Liver (tissue), 9 donors: Measurements from ENCODE around the gene IL17RB. TPM values are rescaled to one million over a fixed set of nuclear protein-coding genes. Genes with fewer than 3 reads are reported as not detected.

Source experiments
- DNase-seq: peaks from one replicate; pipeline ENCODE4 v3.0.0-alpha.2; 2017; ENCODE audit warnings: low spot score
- H3K27ac ChIP-seq, 2 donors: one replicate each; pipeline ENCODE4 v1.7.0; 2013; ENCODE audit warnings: inconsistent platforms in 2 of 2, low read length in 2 of 2, control low read depth in 1 of 2, low read depth in 1 of 2, mild to moderate bottlenecking in 1 of 2
- H3K27me3 ChIP-seq, 4 donors: one replicate each; pipeline versions ENCODE4 v1.6.1 to v1.7.0; 2013; ENCODE audit warnings: low read length in 3 of 4, inconsistent platforms in 1 of 4, mild to moderate bottlenecking in 1 of 4, moderate library complexity in 1 of 4; ENCODE audit not compliant: control insufficient read depth in 4 of 4, insufficient read depth in 4 of 4
- H3K36me3 ChIP-seq, 4 donors: one replicate each; pipeline versions ENCODE4 v1.6.1 to v1.7.0; 2013; ENCODE audit warnings: low read length in 3 of 4, mild to moderate bottlenecking in 3 of 4, low read depth in 1 of 4, moderate library complexity in 1 of 4; ENCODE audit not compliant: control insufficient read depth in 4 of 4, insufficient read depth in 3 of 4
- H3K4me1 ChIP-seq, 4 donors: one replicate each; pipeline versions ENCODE4 v1.6.1 to v1.7.0; 2013; ENCODE audit warnings: low read length in 3 of 4, mild to moderate bottlenecking in 3 of 4, moderate library complexity in 1 of 4; ENCODE audit not compliant: control insufficient read depth in 4 of 4, insufficient read depth in 4 of 4
- H3K4me3 ChIP-seq, 3 donors: one replicate each; pipeline versions ENCODE4 v1.6.1 to v1.7.0; 2013; ENCODE audit warnings: low read length in 3 of 3, control low read depth in 1 of 3, low read depth in 1 of 3, mild to moderate bottlenecking in 1 of 3
- H3K9ac ChIP-seq, 2 donors: one replicate each; pipeline ENCODE4 v1.7.0; 2013; ENCODE audit warnings: low read length in 2 of 2, mild to moderate bottlenecking in 2 of 2, moderate library complexity in 2 of 2, control low read depth in 1 of 2, low read depth in 1 of 2
- H3K9me3 ChIP-seq, 4 donors: one replicate each; pipeline versions ENCODE4 v1.6.1 to v1.7.0; 2013; ENCODE audit warnings: low read length in 3 of 4; ENCODE audit not compliant: control insufficient read depth in 4 of 4
- ATF3 ChIP-seq: IDR thresholded peaks from 2 replicates; pipeline ENCODE4 v1.6.1; 2016; ENCODE audit warnings: antibody characterized with exemption
- EGR1 ChIP-seq, 2 donors: IDR thresholded peaks; 2 replicates each; pipeline ENCODE4 v1.6.1; 2016 to 2018; ENCODE audit warnings: antibody characterized with exemption in 2 of 2, low read depth in 2 of 2
- FOXA1 ChIP-seq: IDR thresholded peaks from 2 replicates; pipeline ENCODE4 v1.6.1; 2016; ENCODE audit warnings: antibody characterized with exemption
- FOXA2 ChIP-seq: IDR thresholded peaks from 2 replicates; pipeline ENCODE4 v1.6.1; 2016; ENCODE audit warnings: antibody characterized with exemption
- GABPA ChIP-seq, 2 donors: IDR thresholded peaks in 1 of 2; conservative IDR thresholded peaks in 1 of 2; 2 replicates each; pipeline ENCODE4 v1.6.1; 2016; ENCODE audit warnings: antibody characterized with exemption in 2 of 2, mild to moderate bottlenecking in 1 of 2, moderate library complexity in 1 of 2
- HNF4A ChIP-seq, 2 donors: conservative IDR thresholded peaks; 2 replicates each; pipeline ENCODE4 v1.6.1; 2016; ENCODE audit warnings: antibody characterized with exemption in 2 of 2, mild to moderate bottlenecking in 2 of 2
- HNF4G ChIP-seq: IDR thresholded peaks from 2 replicates; pipeline ENCODE4 v1.6.1; 2016; ENCODE audit warnings: antibody characterized with exemption
- NR2F2 ChIP-seq: IDR thresholded peaks from 2 replicates; pipeline ENCODE4 v1.6.1; 2016; ENCODE audit warnings: antibody characterized with exemption
- RAD21 ChIP-seq, 2 donors: IDR thresholded peaks; 2 replicates each; pipeline ENCODE4 v1.6.1; 2016; ENCODE audit warnings: antibody characterized with exemption in 2 of 2, mild to moderate bottlenecking in 2 of 2
- RXRA ChIP-seq, 2 donors: IDR thresholded peaks; 2 replicates each; pipeline ENCODE4 v1.6.1; 2017 to 2018; ENCODE audit warnings: antibody characterized with exemption in 2 of 2, mild to moderate bottlenecking in 1 of 2
- SP1 ChIP-seq: IDR thresholded peaks from 2 replicates; pipeline ENCODE4 v1.6.1; 2018; ENCODE audit warnings: antibody characterized with exemption, mild to moderate bottlenecking
- TAF1 ChIP-seq: conservative IDR thresholded peaks from 2 replicates; pipeline ENCODE4 v1.6.1; 2016; ENCODE audit warnings: antibody characterized with exemption, mild to moderate bottlenecking
- YY1 ChIP-seq: IDR thresholded peaks from 2 replicates; pipeline ENCODE4 v1.6.1; 2016; ENCODE audit warnings: antibody characterized with exemption, mild to moderate bottlenecking
- ZBTB33 ChIP-seq: IDR thresholded peaks from 2 replicates; pipeline ENCODE4 v1.6.1; 2016; ENCODE audit warnings: antibody characterized with exemption
- WGBS: extraction: QIAGEN DNeasy Blood & Tissue Kit; methylation state at CpG from one replicate; pipeline ENCODE4 v1.1.7; 2013; 5-methylcytosine and 5-hydroxymethylcytosine counted together
- polyA plus RNA-seq, 2 donors: library from polyadenylated mRNA; stranded (reverse) in 1 of 2; unstranded in 1 of 2; fragments of 200-250 nt in 1 of 2; fragments of >200 nt in 1 of 2; fragmentation: Nextera tagmentation in 1 of 2; extraction: Ambion mirVana in 1 of 2; gene quantifications; one replicate each; pipeline versions ENCODE4 v1.2.1 to v1.2.3, GENCODE V29; 2013 to 2015
- total RNA-seq, 2 donors: library from RNA; depleted of rRNA; stranded (reverse); fragments of >200 nt; gene quantifications; one replicate each; pipeline ENCODE4 v1.2.3, GENCODE V29; 2014
- TF ChIP-seq, protein P1 (sequence below): IDR thresholded peaks from 2 replicates; pipeline ENCODE4 v1.6.1; 2016; ENCODE audit warnings: antibody characterized with exemption
- TF ChIP-seq, protein P2 (sequence below): IDR thresholded peaks from 2 replicates; pipeline ENCODE4 v1.6.1; 2016; ENCODE audit warnings: antibody characterized with exemption, mild to moderate bottlenecking
- TF ChIP-seq, protein P3 (sequence below): fragments of 150-350 bp; IDR thresholded peaks from 2 replicates; pipeline ENCODE4 v1.5.1; 2017; ENCODE audit warnings: improper control_type of control experiment, low read depth, low read length; ENCODE audit not compliant: missing input control
- donor health status: healthy.
- donor health status: healthy.
- donor health status: healthy.
- donor health status: healthy.
- donor health status: healthy.

Gene IL17RB
- total and polyA plus RNA-seq, 4 donors: 11.8 to 21.6 (median 15.8) TPM

DNA sequence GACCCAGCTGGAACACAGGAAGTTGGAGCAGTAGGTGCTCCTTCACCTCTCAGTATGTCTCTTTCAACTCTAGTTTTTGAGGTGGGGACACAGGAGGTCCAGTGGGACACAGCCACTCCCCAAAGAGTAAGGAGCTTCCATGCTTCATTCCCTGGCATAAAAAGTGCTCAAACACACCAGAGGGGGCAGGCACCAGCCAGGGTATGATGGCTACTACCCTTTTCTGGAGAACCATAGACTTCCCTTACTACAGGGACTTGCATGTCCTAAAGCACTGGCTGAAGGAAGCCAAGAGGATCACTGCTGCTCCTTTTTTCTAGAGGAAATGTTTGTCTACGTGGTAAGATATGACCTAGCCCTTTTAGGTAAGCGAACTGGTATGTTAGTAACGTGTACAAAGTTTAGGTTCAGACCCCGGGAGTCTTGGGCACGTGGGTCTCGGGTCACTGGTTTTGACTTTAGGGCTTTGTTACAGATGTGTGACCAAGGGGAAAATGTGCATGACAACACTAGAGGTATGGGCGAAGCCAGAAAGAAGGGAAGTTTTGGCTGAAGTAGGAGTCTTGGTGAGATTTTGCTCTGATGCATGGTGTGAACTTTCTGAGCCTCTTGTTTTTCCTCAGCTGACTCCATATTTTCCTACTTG lies 11.9 kb downstream of the IL17RB start:
- Histone ChIP-seq H3K4me3 (no peak overlapping the region), H3K9me3 (no peaks in the 10 kb centered on the region), H3K36me3 (peaks cover 4 to 29% (median 15%) of the 10 kb centered on the region in 4 donors), H3K27ac (no peak overlapping the region), H3K27me3 (no peaks in the 10 kb centered on the region), H3K4me1 (peaks cover 0 to 6% (median 3%) of the 10 kb centered on the region in 4 donors), H3K9ac (no peak overlapping the region)
- TF ChIP-seq RAD21 (IDR thresholded peaks at IDR 0.05): no peak
- TF ChIP-seq GABPA (IDR thresholded peaks at IDR 0.05 in 1 of 2, conservative IDR thresholded peaks at IDR 0.05 in 1 of 2): no peak
- TF ChIP-seq ATF3: no peak
- TF ChIP-seq TAF1: no peak
- no peak for TF ChIP-seq EGR1 (IDR thresholded peaks at IDR 0.05; ENCODE audit: low read depth in 2 of 2)
- TF ChIP-seq, protein P1, sequence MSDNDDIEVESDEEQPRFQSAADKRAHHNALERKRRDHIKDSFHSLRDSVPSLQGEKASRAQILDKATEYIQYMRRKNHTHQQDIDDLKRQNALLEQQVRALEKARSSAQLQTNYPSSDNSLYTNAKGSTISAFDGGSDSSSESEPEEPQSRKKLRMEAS: no peak
- TF ChIP-seq, protein P2, sequence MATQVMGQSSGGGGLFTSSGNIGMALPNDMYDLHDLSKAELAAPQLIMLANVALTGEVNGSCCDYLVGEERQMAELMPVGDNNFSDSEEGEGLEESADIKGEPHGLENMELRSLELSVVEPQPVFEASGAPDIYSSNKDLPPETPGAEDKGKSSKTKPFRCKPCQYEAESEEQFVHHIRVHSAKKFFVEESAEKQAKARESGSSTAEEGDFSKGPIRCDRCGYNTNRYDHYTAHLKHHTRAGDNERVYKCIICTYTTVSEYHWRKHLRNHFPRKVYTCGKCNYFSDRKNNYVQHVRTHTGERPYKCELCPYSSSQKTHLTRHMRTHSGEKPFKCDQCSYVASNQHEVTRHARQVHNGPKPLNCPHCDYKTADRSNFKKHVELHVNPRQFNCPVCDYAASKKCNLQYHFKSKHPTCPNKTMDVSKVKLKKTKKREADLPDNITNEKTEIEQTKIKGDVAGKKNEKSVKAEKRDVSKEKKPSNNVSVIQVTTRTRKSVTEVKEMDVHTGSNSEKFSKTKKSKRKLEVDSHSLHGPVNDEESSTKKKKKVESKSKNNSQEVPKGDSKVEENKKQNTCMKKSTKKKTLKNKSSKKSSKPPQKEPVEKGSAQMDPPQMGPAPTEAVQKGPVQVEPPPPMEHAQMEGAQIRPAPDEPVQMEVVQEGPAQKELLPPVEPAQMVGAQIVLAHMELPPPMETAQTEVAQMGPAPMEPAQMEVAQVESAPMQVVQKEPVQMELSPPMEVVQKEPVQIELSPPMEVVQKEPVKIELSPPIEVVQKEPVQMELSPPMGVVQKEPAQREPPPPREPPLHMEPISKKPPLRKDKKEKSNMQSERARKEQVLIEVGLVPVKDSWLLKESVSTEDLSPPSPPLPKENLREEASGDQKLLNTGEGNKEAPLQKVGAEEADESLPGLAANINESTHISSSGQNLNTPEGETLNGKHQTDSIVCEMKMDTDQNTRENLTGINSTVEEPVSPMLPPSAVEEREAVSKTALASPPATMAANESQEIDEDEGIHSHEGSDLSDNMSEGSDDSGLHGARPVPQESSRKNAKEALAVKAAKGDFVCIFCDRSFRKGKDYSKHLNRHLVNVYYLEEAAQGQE: no peak
- no peak for TF ChIP-seq ZBTB33
- TF ChIP-seq SP1: no peak
- TF ChIP-seq RXRA (IDR thresholded peaks at IDR 0.05): no peak
- TF ChIP-seq, protein P3, sequence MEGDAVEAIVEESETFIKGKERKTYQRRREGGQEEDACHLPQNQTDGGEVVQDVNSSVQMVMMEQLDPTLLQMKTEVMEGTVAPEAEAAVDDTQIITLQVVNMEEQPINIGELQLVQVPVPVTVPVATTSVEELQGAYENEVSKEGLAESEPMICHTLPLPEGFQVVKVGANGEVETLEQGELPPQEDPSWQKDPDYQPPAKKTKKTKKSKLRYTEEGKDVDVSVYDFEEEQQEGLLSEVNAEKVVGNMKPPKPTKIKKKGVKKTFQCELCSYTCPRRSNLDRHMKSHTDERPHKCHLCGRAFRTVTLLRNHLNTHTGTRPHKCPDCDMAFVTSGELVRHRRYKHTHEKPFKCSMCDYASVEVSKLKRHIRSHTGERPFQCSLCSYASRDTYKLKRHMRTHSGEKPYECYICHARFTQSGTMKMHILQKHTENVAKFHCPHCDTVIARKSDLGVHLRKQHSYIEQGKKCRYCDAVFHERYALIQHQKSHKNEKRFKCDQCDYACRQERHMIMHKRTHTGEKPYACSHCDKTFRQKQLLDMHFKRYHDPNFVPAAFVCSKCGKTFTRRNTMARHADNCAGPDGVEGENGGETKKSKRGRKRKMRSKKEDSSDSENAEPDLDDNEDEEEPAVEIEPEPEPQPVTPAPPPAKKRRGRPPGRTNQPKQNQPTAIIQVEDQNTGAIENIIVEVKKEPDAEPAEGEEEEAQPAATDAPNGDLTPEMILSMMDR: no peak
- TF ChIP-seq HNF4G: no peak
- TF ChIP-seq YY1: no peak
- DNase-seq: no peak
- 95% methylated on average over 7 of the region's 7 CpGs for WGBS

DNA sequence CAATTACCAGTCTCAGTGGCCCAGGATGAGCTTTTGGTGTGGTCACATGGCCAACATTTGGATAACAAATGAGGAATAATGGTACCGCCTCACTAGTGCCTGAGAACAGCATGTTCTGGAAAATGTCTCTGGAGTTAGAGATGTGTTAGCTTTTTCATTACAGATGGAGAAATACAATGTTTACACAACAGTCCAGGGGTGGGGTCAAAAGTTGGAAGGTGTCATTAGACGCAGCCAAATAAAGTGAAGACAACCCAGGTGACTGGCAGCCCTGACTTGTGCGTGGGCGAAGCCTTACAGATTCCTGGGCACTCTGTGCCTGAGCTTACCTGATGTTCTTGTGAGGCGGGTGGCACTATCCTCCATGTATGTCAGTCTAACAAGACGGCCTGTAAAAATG lies 12.8 kb downstream of the IL17RB start:
- Histone ChIP-seq H3K4me1 (peaks cover 0 to 6% (median 3%) of the 10 kb centered on the region in 4 donors), H3K27me3 (no peaks in the 10 kb centered on the region), H3K9me3 (no peaks in the 10 kb centered on the region), H3K9ac (no peak overlapping the region), H3K36me3 (peaks cover 4 to 29% (median 17%) of the 10 kb centered on the region in 4 donors), H3K4me3 (no peak overlapping the region), H3K27ac (peak overlapping the region in 1 of 2 donors; percentile 28)
- 79% methylated on average over 6 of the region's 6 CpGs for WGBS
- no peak for DNase-seq
- TF ChIP-seq YY1: peak; percentile 36
- no peak for TF ChIP-seq NR2F2
- peak; percentile 49 for TF ChIP-seq FOXA2
- peak; percentile 61 to 62 for TF ChIP-seq HNF4A (conservative IDR thresholded peaks at IDR 0.05)
- TF ChIP-seq RAD21 (IDR thresholded peaks at IDR 0.05): peak in 1 of 2 donors; percentile 14
- TF ChIP-seq SP1: peak; percentile 66
- TF ChIP-seq GABPA (IDR thresholded peaks at IDR 0.05 in 1 of 2, conservative IDR thresholded peaks at IDR 0.05 in 1 of 2): no peak
- TF ChIP-seq ATF3: no peak
- peak; percentile 37 for TF ChIP-seq ZBTB33
- TF ChIP-seq TAF1: no peak
- TF ChIP-seq RXRA (IDR thresholded peaks at IDR 0.05): peak; percentile 45 to 67
- TF ChIP-seq EGR1 (IDR thresholded peaks at IDR 0.05; ENCODE audit: low read depth in 2 of 2): peak in 1 of 2 donors; percentile 51
- no peak for TF ChIP-seq HNF4G
- no peak for TF ChIP-seq FOXA1
- TF ChIP-seq, protein P1: peak; percentile 19
